Measurements from ENCODE around the gene BCR.

The BCR gene

GRCh38 chr22:23169043-23169406 is 11.3 kb upstream of the BCR start:
- Histone ChIP-seq H3K27me3 (replicated peaks; ENCODE audit: control insufficient read depth, insufficient read depth, low read length) (no peaks in the 10 kb centered on the region), H3K4me3 (replicated peaks; ENCODE audit: low read depth, low read length) (no peak overlapping the region), H3K36me3 (ENCODE audit: control insufficient read depth, insufficient read depth, low read length) (no peaks in the 10 kb centered on the region)
- no peak for DNase-seq (ENCODE audit: extremely low read depth, insufficient read length)
- no peak for TF ChIP-seq CTCF (IDR thresholded peaks at IDR 0.05; ENCODE audit: insufficient read depth, low read length, poor library complexity, severe bottlenecking)

- H3K4me3 ChIP-seq (replicated peaks; ENCODE audit: low read depth, low read length) = no peak overlapping the region
- no peak for DNase-seq (ENCODE audit: extremely low read depth, insufficient read length)
- TF ChIP-seq CTCF (IDR thresholded peaks at IDR 0.05; ENCODE audit: insufficient read depth, low read length, poor library complexity, severe bottlenecking) = no peak
- H3K36me3 ChIP-seq (ENCODE audit: control insufficient read depth, insufficient read depth, low read length) = no peaks in the 10 kb centered on the region
- no peaks in the 10 kb centered on the region for H3K27me3 ChIP-seq (replicated peaks; ENCODE audit: control insufficient read depth, insufficient read depth, low read length)
Measured at GRCh38 chr22:23175817-23176644, 4.3 kb upstream of the BCR start.

GRCh38 chr22:23176645-23177027 is 3.7 kb upstream of the BCR start:
- Histone ChIP-seq H3K36me3 (ENCODE audit: control insufficient read depth, insufficient read depth, low read length) (no peaks in the 10 kb centered on the region), H3K4me3 (replicated peaks; ENCODE audit: low read depth, low read length) (no peak overlapping the region), H3K27me3 (replicated peaks; ENCODE audit: control insufficient read depth, insufficient read depth, low read length) (no peaks in the 10 kb centered on the region)
- no peak for TF ChIP-seq CTCF (IDR thresholded peaks at IDR 0.05; ENCODE audit: insufficient read depth, low read length, poor library complexity, severe bottlenecking)
- DNase-seq (ENCODE audit: extremely low read depth, insufficient read length) = no peak

- TF ChIP-seq CTCF (IDR thresholded peaks at IDR 0.05; ENCODE audit: insufficient read depth, low read length, poor library complexity, severe bottlenecking) = no peak
- Histone ChIP-seq H3K27me3 (replicated peaks; ENCODE audit: control insufficient read depth, insufficient read depth, low read length) (no peaks in the 10 kb centered on the region), H3K36me3 (ENCODE audit: control insufficient read depth, insufficient read depth, low read length) (no peaks in the 10 kb centered on the region), H3K4me3 (replicated peaks; ENCODE audit: low read depth, low read length) (no peak overlapping the region)
- DNase-seq (ENCODE audit: extremely low read depth, insufficient read length) = no peak
Measured at GRCh38 chr22:23177197-23177596, 3.1 kb upstream of the BCR start.

- Histone ChIP-seq H3K4me3 (replicated peaks; ENCODE audit: low read depth, low read length) (no peak overlapping the region), H3K27me3 (replicated peaks; ENCODE audit: control insufficient read depth, insufficient read depth, low read length) (no peaks in the 10 kb centered on the region), H3K36me3 (ENCODE audit: control insufficient read depth, insufficient read depth, low read length) (no peaks in the 10 kb centered on the region)
- no peak for DNase-seq (ENCODE audit: extremely low read depth, insufficient read length)
- TF ChIP-seq CTCF (IDR thresholded peaks at IDR 0.05; ENCODE audit: insufficient read depth, low read length, poor library complexity, severe bottlenecking) = peak; percentile 97
Measured at GRCh38 chr22:23178512-23179254, 1.6 kb upstream of the BCR start.

All from GM06990 (cell line).